Endothelial cell of umbilical vein (primary cell): ENCODE measurements around the gene LSMEM2. TPM values are rescaled to one million over a fixed set of nuclear protein-coding genes. Genes with fewer than 3 reads are reported as not detected.

ENCODE experiments used
- BruUV-seq: library from RNA; stranded (reverse); fragments of 400-500 nt; replicated peaks from 2 replicates; lab custom pipeline; 2021; lab: Mats Ljungman, UMichigan
- CTCF ChIA-PET: fragments of 300-600, 350-600 bp; sonication (Branson Sonifier 250); formaldehyde crosslinking; loops from one replicate; lab custom pipeline; 2021; ENCODE audit warnings: antibody characterized with exemption, inconsistent platforms; lab: Charles Lee
- POLR2A ChIA-PET: fragments of 300-600, 350-600 bp; sonication (Branson Sonifier 250); formaldehyde crosslinking; loops from one replicate; lab custom pipeline; 2021; ENCODE audit warnings: antibody characterized with exemption, inconsistent platforms; lab: Charles Lee
- DNase-seq: peaks from one replicate; pipeline ENCODE4 v3.0.0-alpha.2; 2011; ENCODE audit warnings: low read depth, low spot score
- FAIRE-seq: peaks from 2 replicates; lab custom pipeline; 2011; peaks lifted over from hg19 to GRCh38; lab: Jason Lieb, UNC
- H2AFZ ChIP-seq: 2 replicates; pipeline ENCODE4 v1.6.0; 2012; ENCODE audit warnings: low read depth, low read length, control low read depth, inconsistent platforms
- H3K27ac ChIP-seq: 2 replicates; pipeline ENCODE4 v1.5.1; 2011; ENCODE audit warnings: low read depth, mild to moderate bottlenecking, control low read depth, low read length, moderate library complexity; ENCODE audit not compliant: insufficient read depth
- H3K27me3 ChIP-seq, 2 experiments: 2 replicates each; pipeline versions ENCODE4 v1.6.0 to v1.6.1; 2011; ENCODE audit warnings: low read length in 2 of 2, mixed read lengths in 1 of 2; ENCODE audit not compliant: control insufficient read depth in 2 of 2, insufficient read depth in 2 of 2
- H3K36me3 ChIP-seq, 2 experiments: 2 replicates in 1 of 2; 3 replicates in 1 of 2; pipeline ENCODE4 v1.5.1; 2011; ENCODE audit warnings: low read length in 2 of 2, mild to moderate bottlenecking in 1 of 2, moderate library complexity in 1 of 2; ENCODE audit not compliant: control insufficient read depth in 2 of 2, insufficient read depth in 2 of 2; ENCODE audit errors: extremely low read depth in 1 of 2
- H3K4me1 ChIP-seq: 3 replicates; pipeline ENCODE4 v1.5.1; 2011; ENCODE audit warnings: mild to moderate bottlenecking, low read length; ENCODE audit not compliant: control insufficient read depth, insufficient read depth; ENCODE audit errors: extremely low read depth
- H3K4me2 ChIP-seq: 2 replicates; pipeline ENCODE4 v1.6.1; 2011; ENCODE audit warnings: low read length, control low read depth, mixed read lengths; ENCODE audit not compliant: insufficient read depth
- H3K4me3 ChIP-seq, 3 experiments: fragments of 200-600 bp in 1 of 3; sonication (generic), shearing (Covaris generic) in 1 of 3; replicated peaks in 1 of 3; 2 replicates each; pipeline ENCODE4 v1.5.1; 2011 to 2016; ENCODE audit warnings: control low read depth in 3 of 3, low read length in 3 of 3, mild to moderate bottlenecking in 2 of 3, inconsistent platforms in 1 of 3, low read depth in 1 of 3, moderate library complexity in 1 of 3; ENCODE audit not compliant: insufficient read depth in 1 of 3
- H3K79me2 ChIP-seq: 2 replicates; pipeline ENCODE4 v1.6.0; 2012; ENCODE audit warnings: low read length, inconsistent platforms; ENCODE audit not compliant: control insufficient read depth, insufficient read depth
- H3K9ac ChIP-seq: replicated peaks from 2 replicates; pipeline ENCODE3; 2011; ENCODE audit warnings: low read length, control low read depth; ENCODE audit not compliant: insufficient read depth; ENCODE audit errors: extremely low read depth
- H3K9me1 ChIP-seq: replicated peaks from 3 replicates; pipeline ENCODE4 v1.6.0; 2011; ENCODE audit warnings: mild to moderate bottlenecking, low read length; ENCODE audit not compliant: control insufficient read depth, insufficient read depth; ENCODE audit errors: extremely low read depth
- H3K9me3 ChIP-seq: replicated peaks from 2 replicates; pipeline ENCODE4 v1.5.1; 2012; ENCODE audit warnings: low read length, inconsistent platforms; ENCODE audit not compliant: control insufficient read depth, insufficient read depth
- H4K20me1 ChIP-seq: replicated peaks from 2 replicates; pipeline ENCODE3; 2011; ENCODE audit warnings: mild to moderate bottlenecking, low read length; ENCODE audit not compliant: control insufficient read depth, insufficient read depth; ENCODE audit errors: extremely low read depth
- CTCF ChIP-seq, 2 donors: IDR thresholded peaks; 1 replicate in 1 of 2; 2 replicates in 1 of 2; pipeline ENCODE4 v1.5.1; 2011; ENCODE audit warnings: low read length in 2 of 2, mild to moderate bottlenecking in 2 of 2, moderate library complexity in 2 of 2, control low read depth in 1 of 2, inconsistent platforms in 1 of 2, low read depth in 1 of 2; ENCODE audit not compliant: insufficient read depth in 1 of 2; ENCODE audit errors: extremely low read depth in 1 of 2
- EZH2 ChIP-seq: IDR thresholded peaks from 2 replicates; pipeline ENCODE4 v1.6.1; 2012; ENCODE audit warnings: borderline replicate concordance, low read depth, mild to moderate bottlenecking, moderate library complexity, low read length, inconsistent platforms; ENCODE audit not compliant: severe bottlenecking
- FOS ChIP-seq: IDR thresholded peaks from 2 replicates; pipeline ENCODE4 v1.6.1; 2011; ENCODE audit warnings: mild to moderate bottlenecking, low read length, moderate library complexity, borderline replicate concordance; ENCODE audit not compliant: insufficient read depth
- JUN ChIP-seq: IDR thresholded peaks from 2 replicates; pipeline ENCODE4 v1.6.1; 2011; ENCODE audit warnings: borderline replicate concordance, low read depth; ENCODE audit not compliant: insufficient read length, insufficient read depth
- MAX ChIP-seq: IDR thresholded peaks from 2 replicates; pipeline ENCODE4 v1.6.1; 2011; ENCODE audit not compliant: insufficient read depth, insufficient read length
- MYC ChIP-seq: IDR thresholded peaks from one replicate; pipeline ENCODE4 v1.6.1; 2011; ENCODE audit warnings: mild to moderate bottlenecking, low read depth, low read length
- POLR2A ChIP-seq: IDR thresholded peaks from 2 replicates; pipeline ENCODE4 v1.6.1; 2012; ENCODE audit warnings: low read depth, mild to moderate bottlenecking, control low read depth, low read length
- dilution Hi-C: fragments of 300-500 bp; cut with MboI; formaldehyde crosslinking; loops from one replicate; pipeline ENCODE4 v1.15.0; 2019; ENCODE audit warnings: low sequenced_read_pairs; ENCODE audit not compliant: extremely low pct_ligation_motif_present
- intact Hi-C: fragments of 100-400 bp; cut with micrococcal nuclease; formaldehyde crosslinking; loops from one replicate; pipeline ENCODE4 v1.10.0; 2022
- polyA plus RNA-seq, 4 experiments: library from polyadenylated mRNA; depleted of rRNA in 3 of 4; stranded (reverse) in 3 of 4; unstranded in 1 of 4; fragments of >200 nt; gene quantifications; 2 replicates each; pipeline versions ENCODE4 v1.2.1 to v1.2.3, GENCODE V29; 2011 to 2012; ENCODE audit warnings: missing spikeins in 1 of 4
- total RNA-seq: library from RNA; stranded (reverse); gene quantifications from 2 replicates; pipeline ENCODE4 v1.2.3, GENCODE V29; 2021

LSMEM2 gene
- total and polyA plus RNA-seq, 2 donors (not counting 3 experiments of a cell fraction or from before 2014, with no cell fraction given), result not detected

- CTCF ChIA-PET, result no interaction called here
- no TSS peak for BruUV-seq
- Histone ChIP-seq H3K4me2 (no peak overlapping the region), H4K20me1 (no peaks in the 10 kb centered on the region), H3K9me3 (no peaks in the 10 kb centered on the region), H3K36me3 (peaks cover 3 to 35% of the 10 kb centered on the region in 2 experiments), H2AFZ (no peak overlapping the region), H3K4me1 (peaks cover 5% of the 10 kb centered on the region), H3K27me3 (no peaks in the 10 kb centered on the region), H3K9ac (no peak overlapping the region), H3K27ac (no peak overlapping the region), H3K79me2 (peaks cover 22% of the 10 kb centered on the region), H3K4me3 (no peak overlapping the region), H3K9me1 (no peaks in the 10 kb centered on the region)
- TF ChIP-seq FOS (no peak), MYC (no peak), CTCF (IDR thresholded peaks at IDR 0.05; ENCODE audit: extremely low read depth in 1 of 2, insufficient read depth in 1 of 2, low read depth in 1 of 2, low read length in 2 of 2) (no peak), MAX (no peak), JUN (no peak), EZH2 (no peak), POLR2A (no peak)
- DNase-seq, result no peak
- intact Hi-C loops, result no loop called here
- dilution Hi-C loops, result no loop called here
- FAIRE-seq, result no peak
- POLR2A ChIA-PET, result no interaction called here
Observed at GRCh38 chr3:50286322-50287227, 7.7 kb downstream of the LSMEM2 start.
